ENCODE results near the gene LIPI.
"Not testable (repeated sequence)": the region's sequence is repeated elsewhere in the genome, so short reads cannot be mapped to it uniquely, and the experiment has no call there.

The LIPI gene

DNA sequence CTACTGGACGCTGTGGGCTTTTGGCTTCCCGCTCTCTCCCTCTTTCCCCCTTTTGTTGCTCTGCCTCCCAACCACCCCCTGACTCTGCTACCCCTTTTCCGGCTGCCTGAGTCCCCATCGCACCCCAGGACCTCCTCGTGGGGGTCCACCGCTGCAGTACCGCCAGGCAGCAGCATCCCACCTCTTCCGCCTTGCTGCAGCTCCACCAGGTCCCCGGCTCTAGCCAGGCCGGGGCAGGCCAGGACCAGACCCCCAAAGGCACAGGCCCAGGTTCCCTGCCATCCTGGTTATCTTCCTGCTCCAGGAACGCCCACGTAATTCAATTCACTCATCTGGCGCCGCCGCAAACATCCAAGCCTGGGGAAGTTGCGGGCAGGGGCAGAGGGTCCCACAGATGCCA is 139.8 kb downstream of the LIPI start:
- DNase-seq (ENCODE audit: low read depth): no peak
- TF ChIP-seq, protein P1, sequence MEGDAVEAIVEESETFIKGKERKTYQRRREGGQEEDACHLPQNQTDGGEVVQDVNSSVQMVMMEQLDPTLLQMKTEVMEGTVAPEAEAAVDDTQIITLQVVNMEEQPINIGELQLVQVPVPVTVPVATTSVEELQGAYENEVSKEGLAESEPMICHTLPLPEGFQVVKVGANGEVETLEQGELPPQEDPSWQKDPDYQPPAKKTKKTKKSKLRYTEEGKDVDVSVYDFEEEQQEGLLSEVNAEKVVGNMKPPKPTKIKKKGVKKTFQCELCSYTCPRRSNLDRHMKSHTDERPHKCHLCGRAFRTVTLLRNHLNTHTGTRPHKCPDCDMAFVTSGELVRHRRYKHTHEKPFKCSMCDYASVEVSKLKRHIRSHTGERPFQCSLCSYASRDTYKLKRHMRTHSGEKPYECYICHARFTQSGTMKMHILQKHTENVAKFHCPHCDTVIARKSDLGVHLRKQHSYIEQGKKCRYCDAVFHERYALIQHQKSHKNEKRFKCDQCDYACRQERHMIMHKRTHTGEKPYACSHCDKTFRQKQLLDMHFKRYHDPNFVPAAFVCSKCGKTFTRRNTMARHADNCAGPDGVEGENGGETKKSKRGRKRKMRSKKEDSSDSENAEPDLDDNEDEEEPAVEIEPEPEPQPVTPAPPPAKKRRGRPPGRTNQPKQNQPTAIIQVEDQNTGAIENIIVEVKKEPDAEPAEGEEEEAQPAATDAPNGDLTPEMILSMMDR (IDR thresholded peaks at IDR 0.05; ENCODE audit: control insufficient read depth, insufficient read depth, low read depth, low read length, missing control alignments): no peak
- no peak overlapping the region for H3K4me3 ChIP-seq (ENCODE audit: control insufficient read depth, low read depth, low read length)

GRCh38 chr21:14070049-14070893 is 140.5 kb downstream of the LIPI start:
- TF ChIP-seq, protein P1 (IDR thresholded peaks at IDR 0.05; ENCODE audit: control insufficient read depth, insufficient read depth, low read depth, low read length, missing control alignments): no peak
- DNase-seq (ENCODE audit: low read depth): no peak
- H3K4me3 ChIP-seq (ENCODE audit: control insufficient read depth, low read depth, low read length): no peak overlapping the region

DNA sequence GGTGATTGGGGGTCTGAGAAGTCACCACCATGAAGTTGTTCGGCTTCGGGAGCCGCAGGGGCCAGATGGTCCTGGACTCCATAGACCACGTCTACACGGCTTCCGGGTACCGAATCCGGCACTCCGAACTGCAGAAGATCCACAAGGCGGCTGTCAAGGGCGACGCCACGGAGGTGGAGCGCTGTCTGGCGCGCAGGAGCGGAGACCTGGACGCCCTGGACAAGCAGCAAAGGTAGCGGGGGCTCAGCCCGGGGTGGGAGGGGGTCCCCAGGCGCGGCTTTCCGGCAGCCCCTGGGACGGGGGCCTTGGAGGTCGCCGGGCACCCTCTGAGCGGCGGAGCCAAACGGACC is 146.5 kb downstream of the LIPI start:
- no peak for DNase-seq (ENCODE audit: low read depth)
- TF ChIP-seq, protein P1 (IDR thresholded peaks at IDR 0.05; ENCODE audit: control insufficient read depth, insufficient read depth, low read depth, low read length, missing control alignments): no peak
- no peak overlapping the region for H3K4me3 ChIP-seq (ENCODE audit: control insufficient read depth, low read depth, low read length)

GRCh38 chr21:14063620-14064295 is 147.0 kb downstream of the LIPI start:
- DNase-seq (ENCODE audit: low read depth): not testable (repeated sequence)

DNA sequence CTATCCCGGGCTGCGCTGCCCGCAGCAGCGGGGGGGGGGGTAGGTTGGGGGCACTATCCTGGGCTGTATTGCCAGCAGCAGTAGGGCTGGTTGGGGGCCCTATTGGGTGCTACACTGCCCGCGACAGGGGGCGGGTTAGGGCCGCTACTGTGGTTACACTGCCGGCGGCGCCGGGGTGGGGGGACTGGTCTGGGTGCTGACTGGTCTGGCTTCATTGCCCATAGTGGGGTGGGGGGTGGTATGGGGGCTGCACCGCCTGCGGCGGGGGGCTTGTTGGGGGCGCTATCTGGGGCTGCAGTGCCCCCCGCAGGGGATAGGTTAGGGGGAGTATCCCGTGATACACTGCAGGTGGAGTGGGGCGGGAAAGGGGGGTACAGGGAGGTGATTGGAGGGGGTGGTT is 148.1 kb downstream of the LIPI start:
- DNase-seq (ENCODE audit: low read depth); H3K4me3 ChIP-seq (ENCODE audit: control insufficient read depth, low read depth, low read length): not testable (repeated sequence)

More at GRCh38 chr21:14063620-14064295, 147.0 kb downstream of the LIPI start:
- H3K4me3 ChIP-seq (ENCODE audit: control insufficient read depth, low read depth, low read length): not testable (repeated sequence)

- DNase-seq (ENCODE audit: low read depth); H3K4me3 ChIP-seq (ENCODE audit: control insufficient read depth, low read depth, low read length): not testable (repeated sequence)
Measured at GRCh38 chr21:14061820-14062219, 148.9 kb downstream of the LIPI start.

GRCh38 chr21:14058995-14059627 is 151.6 kb downstream of the LIPI start:
- not testable (repeated sequence) for H3K4me3 ChIP-seq (ENCODE audit: control insufficient read depth, low read depth, low read length); DNase-seq (ENCODE audit: low read depth)

Measured in AG09309 (cell line).